Tracheal epithelial cell (primary cell): Measurements from ENCODE around the gene MIS12. TPM values are rescaled to one million over a fixed set of nuclear protein-coding genes. Genes with fewer than 3 reads are reported as not detected.

ENCODE experiments used
- total RNA-seq: library from RNA; depleted of rRNA; stranded (reverse); fragments of >200 nt; gene quantifications from 2 replicates; pipeline ENCODE4 v1.2.1, GENCODE V29; 2014

MIS12 gene
- 14.5 and 18.3 TPM in 2 replicates for total RNA-seq

GRCh38 chr17:5486206-5487124, at the start of gene MIS12:
MIS12 (plus strand) TSS chr17:5486566; CDS start chr17:5488863, 2,297 bp downstream.

GRCh38 chr17:5438716-5439445, 47.5 kb upstream of the MIS12 start, which contains the start of gene C1QBP:
C1QBP (minus strand) TSS chr17:5439155; CDS start chr17:5439073, 82 bp downstream.

GRCh38 chr17:5485270-5486205, 828 bp upstream of the MIS12 start, which contains the start of gene DERL2:
DERL2 (minus strand) TSS chr17:5486178; CDS start chr17:5486161, 17 bp downstream.

Other genes starting within 250 kb of the MIS12 start
- gene RABEP1, start 204.3 kb upstream of the MIS12 start, total RNA-seq = 28.4 and 37.5 TPM in 2 replicates
- 85.1 and 104 TPM in 2 replicates for gene NUP88, start 66.9 kb upstream of the MIS12 start, total RNA-seq
- 47.1 and 49.2 TPM in 2 replicates for gene RPAIN, start 66.4 kb upstream of the MIS12 start, total RNA-seq
- 324 and 401 TPM in 2 replicates for gene C1QBP, start 47.4 kb upstream of the MIS12 start, total RNA-seq
- gene DHX33, start 17.6 kb upstream of the MIS12 start, total RNA-seq = 12.0 and 13.6 TPM in 2 replicates
- 16.4 and 24.6 TPM in 2 replicates for gene DERL2, start 388 bp upstream of the MIS12 start, total RNA-seq
- gene NLRP1, start 97.9 kb downstream of the MIS12 start, total RNA-seq = 10.2 and 19.8 TPM in 2 replicates